Prostate gland (tissue), 2 donors: ENCODE measurements around the gene BPIFB1.

ENCODE experiments used
- CTCF ChIP-seq, 4 experiments: fragments of 200-600 bp in 2 of 4; fragments of 450-650 bp in 2 of 4; sonication (generic) in 2 of 4; IDR thresholded peaks; 1 replicate in 3 of 4; 2 replicates in 1 of 4; pipeline ENCODE4 v1.5.1; 2016 to 2019; ENCODE audit warnings: antibody characterized with exemption in 4 of 4, mild to moderate bottlenecking in 2 of 4, moderate library complexity in 2 of 4
- POLR2A ChIP-seq: fragments of 450-650 bp; IDR thresholded peaks from one replicate; pipeline ENCODE4 v1.6.1; 2016; ENCODE audit warnings: antibody characterized with exemption, mild to moderate bottlenecking

DNA sequence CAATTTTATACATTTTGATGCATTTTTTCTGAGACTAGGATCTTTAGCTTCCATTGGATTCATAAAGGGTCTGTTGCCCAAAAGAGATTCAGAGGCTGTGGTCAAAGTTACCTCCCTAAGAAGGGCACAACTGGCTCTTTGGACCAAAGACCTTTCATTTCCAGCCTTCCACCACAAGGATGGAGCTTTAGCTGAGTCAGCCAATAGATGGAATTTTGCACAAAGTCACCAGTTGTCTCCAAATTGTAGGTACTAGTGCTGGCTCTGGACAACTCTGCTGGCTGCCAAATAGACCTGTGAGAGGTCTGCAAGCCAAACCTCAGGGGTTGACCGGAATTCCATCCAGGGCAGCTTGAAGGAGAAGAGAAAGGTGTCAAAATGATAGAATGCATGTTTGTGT lies 46.7 kb upstream of the BPIFB1 start:
- TF ChIP-seq POLR2A: no peak
- TF ChIP-seq CTCF (IDR thresholded peaks at IDR 0.05): no peak
